CD4-positive, alpha-beta T cell (primary cell): Measurements from ENCODE around the gene PTPRF. TPM values are rescaled to one million over a fixed set of nuclear protein-coding genes. Genes with fewer than 3 reads are reported as not detected.

Experiments used
- ATAC-seq: fragments of 200-7000 bp; cut with Tn5 transposase; one replicate; pipeline ENCODE4 v1.10.0; 2022; ENCODE audit warnings: mild to moderate bottlenecking; ENCODE audit not compliant: poor library complexity
- CTCF ChIA-PET: fragments of 350-600 bp; sonication (Branson Sonifier 250); formaldehyde crosslinking; loops from one replicate; lab custom pipeline; 2021; ENCODE audit warnings: antibody characterized with exemption, inconsistent platforms; lab: Charles Lee
- POLR2A ChIA-PET: fragments of 350-600 bp; sonication (Branson Sonifier 250); formaldehyde crosslinking; loops from one replicate; lab custom pipeline; 2021; ENCODE audit warnings: antibody characterized with exemption, inconsistent platforms; lab: Charles Lee
- DNase-seq, 14 experiments: peaks; one replicate each; pipeline ENCODE4 v3.0.0-alpha.2; 2013 to 2020; ENCODE audit warnings: mixed read lengths in 2 of 14
- H3K27ac ChIP-seq, 2 donors: one replicate each; pipeline versions ENCODE4 v1.5.1 to v1.7.0; 2013; ENCODE audit warnings: low read length in 2 of 2, low read depth in 1 of 2, mild to moderate bottlenecking in 1 of 2
- H3K27me3 ChIP-seq, 2 experiments: 1 replicate in 1 of 2; 2 replicates in 1 of 2; pipeline versions ENCODE4 v1.6.1 to v1.7.0; 2013; ENCODE audit warnings: low read length in 2 of 2, control low read depth in 1 of 2, mild to moderate bottlenecking in 1 of 2, moderate library complexity in 1 of 2; ENCODE audit not compliant: insufficient read depth in 2 of 2, control insufficient read depth in 1 of 2
- H3K36me3 ChIP-seq: one replicate; pipeline ENCODE4 v1.6.1; 2013; ENCODE audit warnings: low read length, control low read depth; ENCODE audit not compliant: insufficient read depth
- H3K4me1 ChIP-seq: one replicate; pipeline ENCODE4 v1.6.1; 2013; ENCODE audit warnings: low read length, control low read depth; ENCODE audit not compliant: insufficient read depth
- H3K4me3 ChIP-seq: one replicate; pipeline ENCODE4 v1.5.1; 2013; ENCODE audit warnings: mild to moderate bottlenecking, low read length, moderate library complexity
- H3K9me3 ChIP-seq, 2 experiments: 1 replicate in 1 of 2; 2 replicates in 1 of 2; pipeline versions ENCODE4 v1.6.1 to v1.7.0; 2013; ENCODE audit warnings: low read length in 2 of 2, mild to moderate bottlenecking in 2 of 2, control low read depth in 1 of 2, moderate library complexity in 1 of 2; ENCODE audit not compliant: control insufficient read depth in 1 of 2, insufficient read depth in 1 of 2
- H3K27ac Mint-ChIP-seq: one replicate; pipeline ENCODE4 v1.8.0; 2020; ENCODE audit warnings: mixed read lengths
- H3K27me3 Mint-ChIP-seq: one replicate; pipeline ENCODE4 v1.8.0; 2021; ENCODE audit warnings: mixed read lengths
- H3K36me3 Mint-ChIP-seq: one replicate; pipeline ENCODE4 v1.8.0; 2021; ENCODE audit warnings: low read depth, mixed read lengths
- H3K4me1 Mint-ChIP-seq: one replicate; pipeline ENCODE4 v1.8.0; 2021; ENCODE audit warnings: low read depth, mixed read lengths
- H3K4me3 Mint-ChIP-seq: one replicate; pipeline ENCODE4 v1.8.0; 2020; ENCODE audit warnings: mild to moderate bottlenecking, mixed read lengths
- H3K9me3 Mint-ChIP-seq: one replicate; pipeline ENCODE4 v1.8.0; 2020; ENCODE audit warnings: mixed read lengths
- CTCF ChIP-seq: fragments of 200-600 bp; IDR thresholded peaks from one replicate; pipeline ENCODE4 v1.8.0; 2022; ENCODE audit warnings: antibody characterized with exemption, mild to moderate bottlenecking
- intact Hi-C, 2 experiments: fragments of 100-400 bp; cut with DNase I in 1 of 2; cut with micrococcal nuclease in 1 of 2; formaldehyde crosslinking; loops; one replicate each; pipeline versions ENCODE4 v1.15.1 to v1.9.0; 2023 to 2025; cut with DNase I, micrococcal nuclease
- total RNA-seq, 174 experiments: library from RNA in 2 of 174; stranded (reverse) in 2 of 174; gene quantifications; one replicate each; pipeline ENCODE4 v1.2.3 and lab custom pipeline; 2021 to 2026

PTPRF gene
- total RNA-seq, 2 experiments from 2014 or later = 0.14 TPM

GRCh38 chr1:43557744-43558245, 27.1 kb downstream of the PTPRF start:
- no peak overlapping the region for H3K27ac ChIP-seq
- CTCF ChIA-PET = no interaction called here
- TF ChIP-seq CTCF = no peak
- no peaks in the 10 kb centered on the region for H3K27me3 ChIP-seq
- H3K4me3 Mint-ChIP-seq = no peak overlapping the region
- H3K9me3 ChIP-seq = no peaks in the 10 kb centered on the region
- H3K4me1 ChIP-seq = no peaks in the 10 kb centered on the region
- DNase-seq (no peak), ATAC-seq (no peak)
- H3K36me3 Mint-ChIP-seq = no peaks in the 10 kb centered on the region
- H3K27ac Mint-ChIP-seq = no peak overlapping the region
- H3K9me3 Mint-ChIP-seq = no peaks in the 10 kb centered on the region
- POLR2A ChIA-PET = no interaction called here
- peaks cover 4% of the 10 kb centered on the region for H3K27me3 Mint-ChIP-seq
- no peak overlapping the region for H3K4me3 ChIP-seq
- no peaks in the 10 kb centered on the region for H3K36me3 ChIP-seq
- H3K4me1 Mint-ChIP-seq = peaks cover 6% of the 10 kb centered on the region
- intact Hi-C loops = no loop called here

GRCh38 chr1:43558346-43558841, 27.7 kb downstream of the PTPRF start:
- no peaks in the 10 kb centered on the region for H3K36me3 Mint-ChIP-seq
- ChIA-PET CTCF (no interaction called here), POLR2A (no interaction called here)
- no peak overlapping the region for H3K27ac Mint-ChIP-seq
- Histone ChIP-seq H3K27me3 (no peaks in the 10 kb centered on the region), H3K36me3 (no peaks in the 10 kb centered on the region), H3K4me3 (no peak overlapping the region), H3K4me1 (no peaks in the 10 kb centered on the region), H3K27ac (no peak overlapping the region), H3K9me3 (no peaks in the 10 kb centered on the region)
- no peaks in the 10 kb centered on the region for H3K9me3 Mint-ChIP-seq
- H3K4me3 Mint-ChIP-seq = no peak overlapping the region
- no peak for TF ChIP-seq CTCF
- intact Hi-C loops = no loop called here
- ATAC-seq (no peak), DNase-seq (no peak)
- peaks cover 6% of the 10 kb centered on the region for H3K4me1 Mint-ChIP-seq
- peaks cover 6% of the 10 kb centered on the region for H3K27me3 Mint-ChIP-seq

- CTCF ChIA-PET = no interaction called here
- no peak for ATAC-seq
These were observed 29.0 kb downstream of the PTPRF start for GRCh38 chr1:43559714-43560113.

More at GRCh38 chr1:43559714-43560113, 29.0 kb downstream of the PTPRF start:
- Mint-ChIP-seq H3K27ac (no peak overlapping the region), H3K4me3 (no peak overlapping the region), H3K27me3 (peaks cover 9% of the 10 kb centered on the region), H3K4me1 (no peaks in the 10 kb centered on the region), H3K36me3 (no peaks in the 10 kb centered on the region), H3K9me3 (no peaks in the 10 kb centered on the region)
- Histone ChIP-seq H3K4me3 (no peak overlapping the region), H3K9me3 (no peaks in the 10 kb centered on the region), H3K27me3 (no peaks in the 10 kb centered on the region), H3K36me3 (no peaks in the 10 kb centered on the region), H3K4me1 (no peaks in the 10 kb centered on the region), H3K27ac (no peak overlapping the region)
- TF ChIP-seq CTCF = no peak
- intact Hi-C loops = no loop called here
- POLR2A ChIA-PET = no interaction called here
- DNase-seq = no peak
